Right hindlimb (tissue), 1 donor: ENCODE results near the gene NCKAP1.
A peak's percentile ranks its signal among the peaks of the same experiment; 100 is the strongest.
"Not testable (repeated sequence)": the region's sequence is repeated elsewhere in the genome, so short reads cannot be mapped to it uniquely, and the experiment has no call there.

Source experiments
- DNase-seq: peaks from one replicate; pipeline ENCODE4 v3.0.0-alpha.2; 2018

Gene NCKAP1

DNA sequence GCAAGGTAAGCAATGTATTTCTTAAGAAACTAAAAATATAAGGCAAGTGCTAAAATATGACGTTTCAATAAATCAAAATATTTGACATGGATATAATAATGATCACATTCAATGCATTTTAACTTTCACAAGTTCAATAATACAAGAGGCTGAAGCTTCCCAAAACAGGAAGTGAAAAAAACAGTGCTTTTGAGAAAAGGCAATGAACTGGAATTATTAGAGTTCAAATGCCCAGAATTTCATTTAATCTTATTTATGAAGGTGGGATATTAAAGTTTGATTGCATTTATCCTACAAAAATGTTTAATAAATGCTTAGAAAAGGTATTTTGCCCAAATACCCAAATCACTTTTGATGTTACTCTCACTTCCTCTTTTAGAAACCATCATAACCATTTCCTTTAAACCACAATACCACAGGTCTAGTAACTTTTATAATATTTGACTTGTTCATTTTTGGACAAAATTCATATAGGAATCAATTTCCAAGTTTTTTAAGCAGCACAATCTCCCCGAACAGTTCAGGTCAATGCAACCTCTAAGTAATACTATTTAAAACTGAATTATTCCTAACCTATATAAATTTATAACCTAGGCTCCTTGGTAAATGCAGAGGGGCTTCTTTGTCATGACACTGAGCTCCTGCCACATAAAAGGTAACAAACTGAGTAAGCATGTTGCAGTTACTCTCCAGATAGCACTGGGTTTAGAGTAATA is 2.1 kb downstream of the NCKAP1 start:
- no peak for DNase-seq

DNA sequence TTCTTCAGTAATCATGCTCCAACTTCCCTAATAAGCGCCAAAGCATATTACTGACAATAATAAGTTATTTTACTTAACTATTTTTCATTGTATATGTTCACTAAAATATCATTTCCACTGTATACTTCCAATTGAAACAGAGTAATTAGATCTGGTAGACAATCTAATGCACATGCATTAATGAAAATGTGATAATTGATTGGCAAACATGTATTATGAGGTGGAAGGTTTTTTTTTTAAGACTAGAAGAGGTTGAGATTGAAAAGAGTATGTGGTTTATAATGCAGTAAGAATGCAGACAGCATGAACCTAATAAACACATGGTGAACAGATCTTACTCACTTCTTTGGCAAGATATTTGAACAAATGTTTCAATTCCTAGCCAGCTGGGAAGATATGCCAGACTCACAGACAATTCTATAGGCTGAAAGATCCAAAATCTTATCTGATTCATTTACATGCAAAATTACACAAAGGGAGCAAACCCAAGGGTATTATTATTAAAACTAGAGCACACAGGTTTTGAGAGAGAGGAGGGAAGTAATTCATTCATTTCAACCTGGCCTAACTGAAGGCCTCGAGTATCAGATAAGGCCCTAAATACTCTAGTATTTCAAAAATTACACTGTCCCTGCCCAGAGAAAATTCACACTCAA is 2.8 kb downstream of the NCKAP1 start:
- no peak for DNase-seq

DNA sequence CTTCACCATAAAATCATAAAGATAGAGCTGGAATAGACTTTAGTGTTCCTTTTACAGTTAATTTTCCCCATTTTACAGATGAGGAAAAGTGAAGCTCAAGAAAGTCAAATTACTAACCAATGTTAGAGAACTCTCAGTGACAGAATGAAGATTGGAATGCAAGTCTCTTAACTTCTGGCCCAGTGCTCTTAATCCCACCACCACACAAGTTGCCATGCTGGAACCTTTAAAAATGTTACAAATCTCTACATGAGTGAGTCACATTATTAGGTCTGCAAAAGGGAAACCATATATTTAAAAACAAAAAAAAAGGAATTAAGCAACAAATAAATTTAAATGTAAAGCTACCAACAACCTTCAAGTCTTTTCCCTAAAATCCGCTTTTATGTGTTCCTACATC is 3.5 kb downstream of the NCKAP1 start:
- DNase-seq, result no peak

DNA sequence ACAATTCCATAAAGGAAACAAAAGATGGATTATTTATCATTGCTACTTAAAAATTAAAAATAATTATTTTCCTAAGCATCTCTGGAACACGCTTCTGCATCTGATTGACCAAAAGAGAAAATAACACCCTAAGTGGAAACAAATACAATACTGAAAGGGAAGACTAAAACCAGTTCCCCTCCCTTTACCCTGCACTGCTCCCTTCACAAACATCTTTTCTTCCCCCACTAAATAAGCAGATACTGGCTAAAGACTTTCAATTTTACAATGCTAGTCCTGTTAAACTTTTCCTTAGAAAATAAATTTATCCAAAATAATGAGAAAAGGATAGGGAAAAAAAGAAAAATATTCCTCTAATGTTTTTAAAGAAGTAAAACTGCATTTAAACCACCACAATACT is 4.3 kb downstream of the NCKAP1 start:
- no peak for DNase-seq

DNA sequence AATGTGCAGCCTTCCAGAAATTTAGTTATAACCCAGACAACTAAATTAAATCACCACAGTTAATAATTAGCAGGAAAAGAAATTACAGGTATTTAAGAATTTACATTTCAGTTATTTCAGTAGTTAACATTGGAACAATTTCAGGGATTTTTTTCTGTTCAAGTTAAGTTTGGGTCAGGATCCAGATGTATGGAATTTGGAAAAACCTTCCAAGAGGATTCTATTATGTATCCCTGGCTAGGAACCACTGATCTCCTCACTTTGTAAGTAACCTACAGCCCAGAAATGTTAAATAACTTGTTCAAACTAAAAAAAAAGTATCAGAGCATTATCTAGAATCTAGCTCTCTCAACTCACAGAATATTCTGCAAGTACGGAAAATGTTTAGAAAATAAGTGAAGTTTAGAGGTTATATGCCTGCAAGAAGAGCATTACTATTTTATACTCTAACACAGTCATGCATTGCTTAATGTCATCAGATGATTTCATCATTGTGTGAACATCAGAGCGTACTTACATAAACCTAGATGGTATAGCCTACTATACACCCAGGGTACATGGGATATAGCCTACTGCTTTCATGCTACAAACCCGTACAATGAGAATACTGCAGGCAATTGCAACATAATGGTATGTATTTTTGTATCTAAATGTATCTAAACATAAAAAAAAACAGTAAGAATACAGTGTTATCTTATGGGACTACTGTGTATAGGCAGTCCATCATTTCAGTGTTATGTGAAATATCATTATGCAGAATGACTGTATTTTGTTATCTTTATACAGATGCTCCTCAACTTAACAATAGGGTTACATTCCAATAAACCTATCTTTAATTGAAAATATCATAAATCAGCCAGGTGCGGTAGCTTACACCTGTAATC is 6.1 kb downstream of the NCKAP1 start:
- no peak for DNase-seq

DNA sequence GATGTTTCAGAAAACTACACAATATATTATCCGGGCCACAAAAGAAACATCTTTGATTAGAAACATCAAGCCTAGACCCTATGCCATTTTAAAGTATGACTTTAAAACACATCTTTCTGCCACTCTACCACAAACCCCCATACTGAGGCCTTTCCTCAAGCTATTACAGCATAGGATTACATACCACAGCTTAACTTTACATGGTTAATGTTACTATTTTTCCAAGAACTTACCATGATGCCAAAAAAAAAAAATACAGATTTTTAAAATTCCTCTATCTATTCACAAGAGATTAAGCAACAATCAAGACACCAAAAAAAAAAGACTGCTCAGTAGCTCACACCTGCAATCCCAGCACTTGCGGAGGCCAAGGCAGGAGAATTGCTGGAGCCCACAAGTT is 9.0 kb downstream of the NCKAP1 start:
- DNase-seq, result no peak

DNA sequence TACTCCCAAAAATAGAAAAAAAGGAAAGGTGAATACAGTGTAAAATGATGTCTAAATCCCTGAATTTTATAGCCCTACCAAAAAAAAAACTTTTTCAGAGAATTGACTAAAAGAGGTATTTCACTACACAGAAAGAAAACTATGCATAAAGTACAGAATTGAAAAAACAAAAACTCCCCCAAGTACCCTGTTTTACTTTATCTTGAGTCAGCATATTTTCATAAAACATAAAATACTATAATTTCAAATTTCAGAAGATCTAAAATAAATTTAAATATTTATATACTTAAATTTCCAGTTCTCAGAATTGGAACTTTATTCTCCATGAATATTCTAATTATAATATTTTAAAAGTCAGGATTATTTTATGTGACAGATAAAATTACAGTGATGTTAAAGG is 10.1 kb downstream of the NCKAP1 start:
- DNase-seq, result no peak

DNA sequence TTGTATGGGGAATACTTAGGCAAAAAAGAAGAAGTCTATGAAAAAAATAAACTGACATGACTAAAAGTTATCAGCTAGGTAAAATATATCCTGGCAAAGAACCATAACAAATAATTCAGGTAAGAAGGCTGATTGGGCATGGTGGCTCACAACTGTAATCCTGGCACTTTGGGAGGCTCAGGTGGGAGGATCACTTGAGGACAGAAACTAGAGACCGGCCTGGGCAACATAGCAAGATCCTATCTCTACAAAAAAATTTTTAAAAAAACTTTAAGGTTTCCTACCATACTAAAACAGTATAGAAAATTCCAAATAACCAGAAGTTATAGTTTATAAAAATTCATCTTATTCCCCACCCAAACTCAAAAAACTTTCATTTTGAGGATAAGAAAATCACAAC is 10.8 kb downstream of the NCKAP1 start:
- DNase-seq, result no peak

DNA sequence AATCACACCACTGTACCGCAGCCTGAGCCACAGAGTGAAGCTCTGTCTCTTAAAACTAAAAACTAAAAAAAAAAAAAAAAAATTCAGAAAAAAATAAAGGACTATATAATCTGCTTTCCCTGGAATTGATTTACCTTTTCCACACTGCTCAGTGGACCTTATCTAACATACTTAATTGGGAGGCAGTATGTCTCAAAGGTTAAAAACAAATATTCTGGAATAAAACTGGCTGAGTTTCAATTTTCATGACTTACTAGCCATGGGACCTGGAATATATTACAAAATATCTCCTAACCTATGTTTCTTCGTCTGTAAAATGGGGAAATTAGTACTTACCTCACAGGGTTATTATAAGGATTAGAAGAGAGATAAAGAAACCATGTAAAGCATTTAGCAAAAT is 11.8 kb downstream of the NCKAP1 start:
- DNase-seq, result no peak

DNA sequence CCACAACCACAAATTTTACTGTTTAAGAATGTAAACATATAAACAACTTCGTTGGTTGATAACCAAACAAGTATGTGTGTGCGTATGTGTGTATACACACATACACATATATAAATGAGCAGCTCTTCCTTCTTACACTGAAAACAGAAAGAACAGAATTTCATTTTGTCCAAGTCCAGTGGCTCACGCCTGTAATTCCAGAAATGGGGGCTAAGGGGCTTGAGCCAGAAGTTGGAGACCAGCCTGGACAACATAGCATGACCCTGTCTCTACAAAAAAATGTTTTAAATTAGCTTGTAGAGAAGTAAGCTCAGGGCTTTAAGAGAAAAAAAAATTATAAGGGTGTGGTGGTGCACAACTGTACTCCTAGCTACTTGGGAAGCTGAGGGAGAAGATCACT is 12.3 kb downstream of the NCKAP1 start:
- DNase-seq, result no peak

DNA sequence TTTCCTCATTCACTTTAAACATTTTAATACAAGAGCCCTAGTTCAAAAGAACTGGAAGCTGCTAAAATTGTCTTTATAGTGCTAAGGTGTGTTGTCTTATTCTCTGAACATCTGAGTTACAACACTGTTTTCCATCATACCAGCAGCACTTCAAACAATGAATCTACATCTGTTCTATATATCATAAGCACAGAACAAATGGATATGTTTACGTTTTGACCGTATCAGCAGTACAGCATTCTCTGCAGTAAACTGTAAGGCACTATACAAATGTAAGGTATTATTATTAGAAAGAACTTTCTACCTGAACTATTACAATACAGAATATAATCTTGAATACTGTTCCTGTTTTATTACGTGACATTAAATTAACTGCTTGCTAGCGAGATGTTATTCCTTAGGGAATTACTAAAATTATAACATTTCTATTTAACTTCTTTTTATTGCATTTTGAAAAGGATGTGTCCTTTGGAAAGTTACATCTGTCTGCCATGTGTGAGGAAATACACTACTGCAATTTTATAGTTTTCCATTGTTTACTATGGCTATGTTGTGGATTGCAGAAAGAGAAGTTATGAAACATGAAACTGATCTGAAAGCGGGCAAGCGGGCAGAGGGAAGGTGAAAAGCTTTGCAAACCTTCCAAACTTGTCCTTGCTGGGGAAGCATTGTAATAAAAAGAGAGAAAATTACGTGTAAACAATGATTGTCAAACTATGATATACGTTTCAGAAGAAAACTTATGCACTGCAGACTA is 13.7 kb downstream of the NCKAP1 start:
- DNase-seq, result no peak

DNA sequence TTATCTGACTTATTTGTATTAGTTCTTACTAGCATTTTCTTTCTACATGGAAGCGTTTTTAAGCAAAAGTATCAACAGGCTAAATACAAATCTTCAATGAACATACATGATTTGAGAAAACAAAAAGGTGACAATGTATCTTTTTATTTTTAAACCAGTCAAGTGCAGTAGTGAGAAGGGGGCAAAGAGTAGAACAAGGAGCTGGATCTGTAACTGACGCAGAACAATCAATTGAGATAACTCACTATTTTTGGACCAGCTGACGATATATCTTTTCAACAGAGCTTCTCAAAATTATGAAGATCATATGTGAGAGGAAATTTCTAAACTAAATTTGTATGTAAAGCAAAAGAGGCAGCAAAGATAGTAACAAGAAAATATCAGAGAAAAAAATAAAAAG is 15.5 kb downstream of the NCKAP1 start:
- DNase-seq, result no peak

DNA sequence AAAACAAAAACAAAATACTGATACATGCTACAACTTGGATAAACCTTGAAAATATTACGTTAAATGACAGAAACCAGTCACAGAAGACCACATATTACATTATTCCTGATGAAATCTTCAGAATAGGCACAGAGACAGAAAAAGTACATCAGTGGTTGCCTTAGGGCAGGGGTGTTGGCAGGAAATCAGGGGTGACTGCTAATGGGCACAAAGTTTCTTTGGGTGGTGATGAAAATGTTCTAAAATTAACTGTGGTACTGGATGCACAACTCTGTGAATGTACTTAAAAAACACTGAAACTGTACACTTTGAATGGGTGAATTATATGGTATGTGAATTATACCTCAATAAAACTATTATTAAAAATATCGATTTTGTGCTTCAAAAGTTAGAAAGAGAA is 16.6 kb downstream of the NCKAP1 start:
- no peak for DNase-seq

DNA sequence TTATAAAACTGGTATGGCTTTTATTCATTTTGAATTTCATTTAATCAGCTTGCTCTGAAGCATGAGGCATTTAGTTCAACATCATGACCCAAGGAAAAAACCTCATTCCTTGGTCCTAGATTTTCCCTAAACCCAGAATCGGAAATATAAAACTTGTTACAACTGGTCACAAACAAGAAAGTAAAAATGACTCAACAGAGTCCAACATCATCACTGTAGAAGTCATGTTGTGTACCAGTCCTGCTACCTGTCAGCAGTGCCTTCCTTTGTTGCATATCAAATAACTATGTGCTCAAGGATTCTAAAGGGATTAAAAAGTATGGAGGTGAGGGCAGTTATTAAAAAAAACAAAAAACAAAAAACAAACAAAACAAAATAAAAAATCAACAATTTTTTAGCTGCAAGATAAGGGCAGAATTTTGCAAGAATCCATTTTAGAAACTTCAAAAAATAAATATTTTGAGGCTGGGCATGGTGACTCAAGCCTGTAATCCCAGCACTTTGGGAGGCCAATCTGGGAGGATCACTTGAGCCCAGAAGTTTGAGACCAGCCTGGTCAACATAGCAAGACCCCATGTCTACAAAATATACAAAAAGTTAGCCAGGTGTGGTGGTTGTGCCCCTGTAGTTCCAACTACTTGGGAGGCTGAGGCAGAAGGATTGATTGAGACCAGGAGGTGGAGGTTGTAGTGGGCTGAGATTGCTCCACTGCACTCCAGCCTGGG is 18.4 kb downstream of the NCKAP1 start:
- no peak for DNase-seq

DNA sequence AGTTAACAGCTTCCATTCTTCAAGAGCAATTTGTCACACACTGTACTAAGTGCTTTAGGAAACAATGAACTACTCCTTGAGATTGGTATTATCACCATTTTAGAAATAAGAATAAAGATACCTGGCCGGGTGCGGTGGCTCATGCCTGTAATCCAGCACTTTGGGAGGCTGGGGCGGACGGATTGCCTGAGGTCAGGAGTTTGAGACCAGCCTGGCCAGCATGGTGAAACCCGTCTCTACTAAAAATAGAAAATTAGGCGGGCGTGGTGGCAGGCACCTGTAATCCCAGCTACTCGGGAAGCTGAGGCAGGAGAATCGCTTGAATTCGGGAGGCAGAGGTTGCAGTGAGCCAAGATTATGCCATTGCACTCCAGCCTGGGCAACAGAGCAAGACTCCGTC is 20.4 kb downstream of the NCKAP1 start:
- not testable (repeated sequence) for DNase-seq

DNA sequence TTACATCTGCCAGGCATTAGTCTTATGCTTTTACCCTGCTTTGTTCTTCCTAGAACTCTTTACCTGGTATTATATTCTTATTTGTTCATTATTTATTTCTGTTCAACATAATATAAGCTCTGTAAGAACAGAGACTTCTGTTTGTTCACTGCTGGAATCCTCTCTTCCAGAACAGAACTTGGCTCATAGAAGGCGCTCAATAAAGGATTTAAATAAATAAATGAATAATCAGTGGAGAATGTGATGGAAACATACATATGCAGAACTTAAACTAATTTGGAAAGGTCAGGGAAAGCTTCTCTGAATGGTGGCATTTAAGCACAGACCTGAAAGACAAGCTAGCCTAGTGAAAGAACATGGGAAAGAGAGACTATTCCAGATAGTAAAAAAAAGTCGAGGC is 24.3 kb downstream of the NCKAP1 start:
- DNase-seq, result no peak

DNA sequence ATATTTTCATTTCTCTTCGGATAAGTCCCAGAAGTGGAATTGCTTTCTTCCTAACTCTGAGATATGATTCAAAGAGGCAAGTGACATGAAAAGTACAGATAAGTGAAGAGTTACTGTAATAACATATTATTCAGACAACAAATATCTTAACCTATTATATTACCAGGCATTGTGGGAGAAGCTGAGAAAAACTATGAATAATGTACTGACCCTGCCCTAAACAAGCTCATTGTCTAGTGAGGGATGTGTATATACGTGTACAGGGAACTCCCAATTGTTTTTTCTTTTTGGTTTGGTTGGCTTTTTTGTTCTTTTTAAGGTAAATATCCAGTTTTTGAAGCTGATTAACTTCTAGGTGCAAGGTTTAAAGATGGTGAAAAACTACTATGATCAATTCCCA is 26.5 kb downstream of the NCKAP1 start:
- no peak for DNase-seq

DNA sequence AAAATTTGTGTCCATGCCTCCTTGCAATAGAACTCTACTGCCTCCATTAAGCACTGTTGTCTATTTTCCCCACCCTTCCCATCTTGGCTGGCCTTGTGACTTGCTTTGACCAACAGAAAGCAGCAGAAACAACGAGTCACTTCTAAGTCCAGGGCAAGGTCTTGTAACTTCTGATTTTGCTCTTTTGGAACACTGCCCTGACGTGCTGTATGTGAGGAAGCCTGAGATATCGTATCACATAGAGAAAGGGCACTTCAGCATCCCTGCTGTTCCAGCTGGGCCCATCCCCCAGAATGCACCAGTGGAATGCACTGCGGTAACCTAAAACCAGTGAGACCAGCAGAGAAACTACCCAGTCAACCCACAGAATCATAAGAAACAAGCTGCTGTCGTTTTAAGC is 28.1 kb downstream of the NCKAP1 start:
- DNase-seq, result peak; percentile 33

DNA sequence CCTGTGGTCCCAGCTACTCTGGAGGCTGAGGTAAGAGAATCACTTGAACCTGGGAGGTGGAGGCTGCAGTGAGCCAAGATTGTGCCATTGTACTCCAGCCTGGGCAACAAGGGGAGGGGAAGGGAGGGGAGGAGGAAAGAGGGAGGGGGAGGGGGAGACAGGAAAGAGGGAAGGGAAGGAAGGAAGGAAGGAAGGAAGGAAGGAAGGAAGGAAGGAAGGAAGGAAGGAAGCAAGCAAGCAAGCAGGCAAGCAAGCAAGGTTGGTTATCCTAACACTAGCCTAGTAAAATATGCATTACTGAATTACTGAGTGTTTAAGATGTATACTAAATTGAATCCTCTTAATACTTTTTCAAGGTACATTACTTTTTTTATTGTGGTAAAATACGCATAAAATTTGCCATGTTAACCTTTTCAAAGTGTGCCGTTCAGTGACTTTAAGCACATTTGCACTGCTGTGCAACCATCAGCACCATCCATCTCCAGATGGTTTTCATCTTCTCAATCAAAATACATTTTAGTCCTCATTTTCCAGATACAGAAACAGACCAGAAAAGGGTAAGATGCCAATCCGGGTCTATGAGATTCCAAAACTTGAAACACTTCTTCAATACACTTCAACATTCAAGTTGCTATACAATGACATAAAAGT is 28.9 kb downstream of the NCKAP1 start:
- DNase-seq, result no peak

DNA sequence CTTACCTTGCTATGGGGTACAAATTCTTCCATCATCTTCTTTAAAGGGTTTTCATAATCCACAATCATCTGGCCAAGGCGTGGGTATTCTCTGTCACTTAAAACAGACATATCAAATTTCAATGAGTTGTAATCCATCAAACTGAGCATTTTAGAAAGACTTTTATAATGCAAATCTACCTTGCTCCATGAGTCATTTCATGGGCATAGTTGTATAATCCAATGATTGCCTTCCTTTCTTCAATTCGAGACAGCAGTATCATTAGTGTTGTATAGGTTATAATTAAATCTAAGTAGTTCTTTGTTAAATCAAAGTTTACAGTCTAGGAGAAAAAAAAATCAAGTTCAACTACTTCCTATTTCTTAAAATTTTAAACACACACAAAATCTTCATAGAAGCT is 36.3 kb downstream of the NCKAP1 start:
- DNase-seq, result no peak

DNA sequence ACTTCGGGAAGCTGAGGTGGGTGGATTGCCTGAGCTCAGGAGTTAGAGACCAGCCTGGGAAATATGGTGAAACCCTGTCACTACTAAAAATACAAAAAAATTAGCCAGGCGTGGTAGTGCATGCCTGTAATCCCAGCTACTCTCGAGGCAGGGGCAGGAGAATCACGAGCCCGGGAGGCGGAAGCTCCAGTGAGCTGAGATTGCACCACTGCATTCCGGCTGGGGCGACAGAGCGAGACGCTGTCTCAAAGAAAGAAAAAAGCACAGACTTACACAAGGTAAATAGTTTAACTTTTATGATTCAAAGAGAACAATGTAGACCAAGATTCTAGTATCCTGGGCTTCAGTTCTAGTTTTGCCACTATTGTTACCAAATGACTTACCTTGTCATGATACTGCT is 37.4 kb downstream of the NCKAP1 start:
- DNase-seq, result no peak
